Measurements from ENCODE around the gene SNAP47. TPM values are rescaled to one million over a fixed set of nuclear protein-coding genes. Genes with fewer than 3 reads are reported as not detected.

SNAP47 gene
- total RNA-seq, 1 donor from 2014 or later: 52.8 TPM

DNA sequence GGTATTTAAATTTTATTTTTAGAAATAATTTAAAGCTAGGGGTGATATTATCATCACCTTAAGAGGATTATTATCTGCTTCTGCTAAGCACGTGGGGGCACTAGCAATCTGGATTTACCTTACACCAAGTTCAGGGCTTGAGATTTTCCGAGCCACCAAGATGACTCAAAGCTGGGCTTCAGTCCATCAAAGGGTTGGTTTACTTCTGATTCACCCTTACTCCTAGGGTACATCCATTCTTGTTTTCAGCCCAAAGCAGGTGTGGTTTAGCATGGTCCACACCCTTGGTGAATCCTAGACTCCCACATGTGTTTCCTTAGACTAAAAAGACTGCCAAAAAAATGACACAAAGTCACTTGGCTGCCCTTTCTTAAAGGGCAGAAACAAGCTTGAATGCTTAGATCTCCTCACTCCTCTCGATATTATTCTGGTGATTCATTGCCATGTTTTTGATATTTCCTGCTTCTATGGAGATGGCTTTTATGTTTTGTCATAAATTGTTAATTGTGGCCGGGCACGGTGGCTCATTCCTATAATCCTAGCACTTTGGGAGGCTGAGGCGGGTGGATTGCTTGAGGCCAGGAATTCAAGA lies 70.5 kb downstream of the SNAP47 start:
- H3K79me2 ChIP-seq (ENCODE audit: low read depth): no peaks in the 10 kb centered on the region
- no peak overlapping the region for H3K9ac ChIP-seq
- H3K9me3 ChIP-seq (ENCODE audit: low read depth): no peaks in the 10 kb centered on the region
- no peaks in the 10 kb centered on the region for H3F3A ChIP-seq (ENCODE audit: low read depth)
- DNase-seq (ENCODE audit: low spot score): no peak
- Mint-ChIP-seq H3K9me3 (peaks cover 2% of the 10 kb centered on the region), H3K4me1 (no peaks in the 10 kb centered on the region), H3K27ac (no peak overlapping the region), H3K36me3 (no peaks in the 10 kb centered on the region), H3K4me3 (no peak overlapping the region), H3K27me3 (ENCODE audit: insufficient read depth, low read depth) (no peaks in the 10 kb centered on the region)
- no peaks in the 10 kb centered on the region for H4K20me1 ChIP-seq (ENCODE audit: low read depth)
- H3K27ac ChIP-seq: no peak overlapping the region
- no peaks in the 10 kb centered on the region for H3K4me1 ChIP-seq
- TF ChIP-seq EZH2phosphoT487 (IDR thresholded peaks at IDR 0.05) (no peak), EZH2 (IDR thresholded peaks at IDR 0.05) (no peak)
- TF ChIP-seq, protein P1, sequence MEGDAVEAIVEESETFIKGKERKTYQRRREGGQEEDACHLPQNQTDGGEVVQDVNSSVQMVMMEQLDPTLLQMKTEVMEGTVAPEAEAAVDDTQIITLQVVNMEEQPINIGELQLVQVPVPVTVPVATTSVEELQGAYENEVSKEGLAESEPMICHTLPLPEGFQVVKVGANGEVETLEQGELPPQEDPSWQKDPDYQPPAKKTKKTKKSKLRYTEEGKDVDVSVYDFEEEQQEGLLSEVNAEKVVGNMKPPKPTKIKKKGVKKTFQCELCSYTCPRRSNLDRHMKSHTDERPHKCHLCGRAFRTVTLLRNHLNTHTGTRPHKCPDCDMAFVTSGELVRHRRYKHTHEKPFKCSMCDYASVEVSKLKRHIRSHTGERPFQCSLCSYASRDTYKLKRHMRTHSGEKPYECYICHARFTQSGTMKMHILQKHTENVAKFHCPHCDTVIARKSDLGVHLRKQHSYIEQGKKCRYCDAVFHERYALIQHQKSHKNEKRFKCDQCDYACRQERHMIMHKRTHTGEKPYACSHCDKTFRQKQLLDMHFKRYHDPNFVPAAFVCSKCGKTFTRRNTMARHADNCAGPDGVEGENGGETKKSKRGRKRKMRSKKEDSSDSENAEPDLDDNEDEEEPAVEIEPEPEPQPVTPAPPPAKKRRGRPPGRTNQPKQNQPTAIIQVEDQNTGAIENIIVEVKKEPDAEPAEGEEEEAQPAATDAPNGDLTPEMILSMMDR (IDR thresholded peaks at IDR 0.05): no peak
- no peaks in the 10 kb centered on the region for H3K36me3 ChIP-seq
- no peak overlapping the region for H3K4me2 ChIP-seq
- H3K4me3 ChIP-seq: no peak overlapping the region
- no peak overlapping the region for H2AFZ ChIP-seq (replicated peaks)
- H3K27me3 ChIP-seq: no peaks in the 10 kb centered on the region

DNA sequence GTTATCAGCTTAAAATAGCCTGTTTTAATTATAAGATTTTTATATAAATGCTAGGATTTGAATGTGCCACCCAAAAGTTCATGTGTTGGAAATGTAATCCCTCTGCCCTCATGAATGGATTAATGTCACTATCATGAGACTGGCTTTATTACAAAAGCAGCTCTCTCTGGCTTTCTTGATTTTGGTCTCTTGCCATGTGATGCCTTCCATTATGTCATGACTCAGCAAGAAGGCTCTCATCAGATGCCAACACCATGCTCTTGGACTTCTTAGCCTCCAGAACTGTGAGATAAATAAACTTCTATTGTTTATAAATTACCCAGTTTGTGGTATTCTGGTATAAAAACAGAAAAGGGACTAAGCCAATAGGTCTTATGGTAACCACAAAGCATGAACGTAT lies 73.3 kb downstream of the SNAP47 start:
- H3K27me3 Mint-ChIP-seq (ENCODE audit: insufficient read depth, low read depth): no peaks in the 10 kb centered on the region
- H3K4me1 Mint-ChIP-seq: no peaks in the 10 kb centered on the region
- Histone ChIP-seq H3K36me3 (no peaks in the 10 kb centered on the region), H3F3A (ENCODE audit: low read depth) (no peaks in the 10 kb centered on the region), H4K20me1 (ENCODE audit: low read depth) (no peaks in the 10 kb centered on the region), H3K79me2 (ENCODE audit: low read depth) (no peaks in the 10 kb centered on the region), H2AFZ (replicated peaks) (no peak overlapping the region), H3K4me2 (no peak overlapping the region), H3K4me3 (no peak overlapping the region), H3K27ac (no peak overlapping the region), H3K9me3 (ENCODE audit: low read depth) (peaks cover 4% of the 10 kb centered on the region), H3K27me3 (no peaks in the 10 kb centered on the region), H3K9ac (no peak overlapping the region), H3K4me1 (no peaks in the 10 kb centered on the region)
- no peak overlapping the region for H3K27ac Mint-ChIP-seq
- no peak for DNase-seq (ENCODE audit: low spot score)
- H3K9me3 Mint-ChIP-seq: peaks cover 11% of the 10 kb centered on the region
- H3K4me3 Mint-ChIP-seq: no peak overlapping the region
- TF ChIP-seq, protein P1 (IDR thresholded peaks at IDR 0.05): no peak
- TF ChIP-seq EZH2phosphoT487 (IDR thresholded peaks at IDR 0.05) (no peak), EZH2 (IDR thresholded peaks at IDR 0.05) (no peak)
- no peaks in the 10 kb centered on the region for H3K36me3 Mint-ChIP-seq

DNA sequence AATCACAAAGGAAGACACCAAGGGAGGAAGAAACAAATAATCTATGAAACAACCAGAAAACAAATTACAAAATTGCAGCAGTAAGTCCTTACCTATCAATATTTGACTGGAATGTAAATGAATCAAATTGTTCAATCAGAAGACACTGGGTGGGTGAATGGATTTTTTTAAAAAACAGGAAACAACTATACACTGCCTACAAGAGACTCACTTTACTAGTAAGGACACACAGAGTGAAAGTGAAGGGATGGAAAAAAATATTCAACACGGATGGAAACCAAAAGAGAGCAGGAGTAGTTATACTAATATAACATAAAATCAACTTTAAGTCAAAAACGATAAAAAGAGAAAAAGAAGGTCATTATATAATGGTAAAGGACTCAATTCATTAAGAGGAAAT lies 73.8 kb downstream of the SNAP47 start:
- Histone ChIP-seq H3K9me3 (ENCODE audit: low read depth) (peaks cover 4% of the 10 kb centered on the region), H3K27ac (no peak overlapping the region), H3K9ac (no peak overlapping the region), H3F3A (ENCODE audit: low read depth) (no peaks in the 10 kb centered on the region), H3K36me3 (no peaks in the 10 kb centered on the region), H3K27me3 (no peaks in the 10 kb centered on the region), H4K20me1 (ENCODE audit: low read depth) (no peaks in the 10 kb centered on the region), H2AFZ (replicated peaks) (no peak overlapping the region), H3K4me1 (no peaks in the 10 kb centered on the region), H3K4me3 (no peak overlapping the region), H3K79me2 (ENCODE audit: low read depth) (no peaks in the 10 kb centered on the region), H3K4me2 (no peak overlapping the region)
- no peaks in the 10 kb centered on the region for H3K36me3 Mint-ChIP-seq
- no peak overlapping the region for H3K27ac Mint-ChIP-seq
- no peak for DNase-seq (ENCODE audit: low spot score)
- no peaks in the 10 kb centered on the region for H3K27me3 Mint-ChIP-seq (ENCODE audit: insufficient read depth, low read depth)
- no peak overlapping the region for H3K4me3 Mint-ChIP-seq
- H3K9me3 Mint-ChIP-seq: peaks cover 11% of the 10 kb centered on the region
- TF ChIP-seq, protein P1 (IDR thresholded peaks at IDR 0.05): no peak
- no peak for TF ChIP-seq EZH2phosphoT487 (IDR thresholded peaks at IDR 0.05)
- no peak for TF ChIP-seq EZH2 (IDR thresholded peaks at IDR 0.05)
- H3K4me1 Mint-ChIP-seq: no peaks in the 10 kb centered on the region
